GM23248 (cell line): Measurements from ENCODE around the gene ALK. TPM values are rescaled to one million over a fixed set of nuclear protein-coding genes. Genes with fewer than 3 reads are reported as not detected.

Experiments
- DNase-seq: peaks from one replicate; pipeline ENCODE4 v3.0.0-alpha.2; 2015
- H2AFZ ChIP-seq: fragments of 200-600 bp; sonication (generic); 2 replicates; pipeline ENCODE4 v1.6.1; 2016; ENCODE audit warnings: antibody characterized with exemption
- H3F3A ChIP-seq: fragments of 200-600 bp; sonication (generic); 2 replicates; pipeline ENCODE4 v1.6.1; 2016; ENCODE audit warnings: mild to moderate bottlenecking, antibody characterized with exemption, mixed run types; ENCODE audit not compliant: insufficient read depth
- H3K27ac ChIP-seq: fragments of 200-600 bp; sonication (generic); 2 replicates; pipeline ENCODE4 v1.5.1; 2016; ENCODE audit warnings: mild to moderate bottlenecking
- H3K27me3 ChIP-seq: fragments of 200-600 bp; sonication (generic); replicated peaks from 2 replicates; pipeline ENCODE4 v1.6.1; 2016; ENCODE audit warnings: mild to moderate bottlenecking; ENCODE audit not compliant: insufficient read depth
- H3K36me3 ChIP-seq: fragments of 200-600 bp; sonication (generic); 2 replicates; pipeline ENCODE4 v1.6.1; 2016; ENCODE audit warnings: low read depth, mild to moderate bottlenecking
- H3K4me1 ChIP-seq: fragments of 200-600 bp; sonication (generic); 2 replicates; pipeline ENCODE4 v1.6.1; 2016; ENCODE audit warnings: mild to moderate bottlenecking; ENCODE audit not compliant: insufficient read depth
- H3K4me2 ChIP-seq: fragments of 200-600 bp; sonication (generic); one replicate; pipeline ENCODE4 v1.6.1; 2016; ENCODE audit warnings: mild to moderate bottlenecking; ENCODE audit not compliant: unreplicated experiment
- H3K4me3 ChIP-seq: fragments of 200-600 bp; sonication (generic); 2 replicates; pipeline ENCODE4 v1.5.1; 2016; ENCODE audit warnings: mild to moderate bottlenecking
- H3K79me2 ChIP-seq: fragments of 200-600 bp; sonication (generic); 2 replicates; pipeline ENCODE4 v1.6.1; 2016; ENCODE audit warnings: mild to moderate bottlenecking; ENCODE audit not compliant: insufficient read depth
- H3K9ac ChIP-seq: fragments of 200-600 bp; sonication (generic); 2 replicates; pipeline ENCODE4 v1.6.1; 2016; ENCODE audit warnings: mild to moderate bottlenecking
- H3K9me2 ChIP-seq: fragments of 200-600 bp; sonication (generic); 2 replicates; pipeline ENCODE4 v1.6.1; 2016; ENCODE audit warnings: mixed run types, mild to moderate bottlenecking, moderate library complexity; ENCODE audit not compliant: insufficient read depth
- H3K9me3 ChIP-seq: fragments of 200-600 bp; sonication (generic); one replicate; pipeline ENCODE4 v1.6.1; 2017; ENCODE audit warnings: low read depth
- H4K20me1 ChIP-seq: fragments of 200-600 bp; sonication (generic); 2 replicates; pipeline ENCODE4 v1.6.0; 2016; ENCODE audit not compliant: insufficient read depth
- EZH2 ChIP-seq: fragments of 200-600 bp; sonication (generic); IDR thresholded peaks from 2 replicates; pipeline ENCODE4 v1.6.1; 2018; ENCODE audit warnings: antibody characterized with exemption, mild to moderate bottlenecking; ENCODE audit not compliant: insufficient read depth, poor library complexity, severe bottlenecking
- EZH2phosphoT487 ChIP-seq: fragments of 200-600 bp; sonication (generic); IDR thresholded peaks from 2 replicates; pipeline ENCODE4 v1.6.1; 2018; ENCODE audit warnings: antibody characterized with exemption, moderate library complexity, mild to moderate bottlenecking, low read depth; ENCODE audit not compliant: insufficient read depth
- WGBS, 2 experiments: methylation state at CpG; one replicate each; pipeline ENCODE4 v1.1.6; 2015 to 2017; ENCODE audit warnings: low lambda C conversion rate in 2 of 2, low coverage in 1 of 2; ENCODE audit errors: missing lambda C conversion rate in 2 of 2; 5-methylcytosine and 5-hydroxymethylcytosine counted together
- in situ Hi-C: fragments of 300-500 bp; cut with MboI; formaldehyde crosslinking; loops from 2 replicates; pipeline ENCODE4 v1.15.0; 2020
- polyA plus RNA-seq: library from polyadenylated mRNA; unstranded; fragments of >200 nt; fragmentation: Nextera tagmentation; extraction: Ambion mirVana; gene quantifications from 2 replicates; pipeline ENCODE4 v1.2.1, GENCODE V29; 2016
- total RNA-seq: library from RNA; depleted of rRNA; stranded (reverse); fragments of >200 nt; shearing (Covaris generic); gene quantifications from 2 replicates; pipeline ENCODE4 v1.2.3, GENCODE V29; 2014

The ALK gene
- total and polyA plus RNA-seq, 2 experiments from 2014 or later: under 0.01 to 0.05 TPM

GRCh38 chr2:29517413-29517812 lies 404.0 kb downstream of the ALK start:
- no peaks in the 10 kb centered on the region for H3K27me3 ChIP-seq
- H2AFZ ChIP-seq: no peak overlapping the region
- H3K36me3 ChIP-seq: no peaks in the 10 kb centered on the region
- H3K9ac ChIP-seq: no peak overlapping the region
- no peak overlapping the region for H3K4me3 ChIP-seq
- no peaks in the 10 kb centered on the region for H4K20me1 ChIP-seq
- TF ChIP-seq EZH2 (no peak), EZH2phosphoT487 (no peak)
- 73% methylated on average over 2 of the region's 2 CpGs for WGBS, 2 experiments
- H3F3A ChIP-seq: peaks cover 23% of the 10 kb centered on the region
- H3K9me3 ChIP-seq: no peaks in the 10 kb centered on the region
- no peaks in the 10 kb centered on the region for H3K79me2 ChIP-seq
- H3K4me2 ChIP-seq: no peak overlapping the region
- H3K27ac ChIP-seq: no peak overlapping the region
- H3K4me1 ChIP-seq: peaks cover 28% of the 10 kb centered on the region
- in situ Hi-C loops: no loop called here
- H3K9me2 ChIP-seq: no peaks in the 10 kb centered on the region
- DNase-seq: no peak

- in situ Hi-C loops: no loop called here
- no peak overlapping the region for H3K27ac ChIP-seq
- H2AFZ ChIP-seq: no peak overlapping the region
- H3K4me2 ChIP-seq: no peak overlapping the region
- H3K79me2 ChIP-seq: no peaks in the 10 kb centered on the region
- H4K20me1 ChIP-seq: no peaks in the 10 kb centered on the region
- no peak for TF ChIP-seq EZH2
- no peak for TF ChIP-seq EZH2phosphoT487
- H3K36me3 ChIP-seq: no peaks in the 10 kb centered on the region
- no peaks in the 10 kb centered on the region for H3K27me3 ChIP-seq
- WGBS, 2 experiments: 52 to 57% methylated on average over 2 of the region's 2 CpGs
- peaks cover 23% of the 10 kb centered on the region for H3F3A ChIP-seq
- no peaks in the 10 kb centered on the region for H3K9me2 ChIP-seq
- H3K4me1 ChIP-seq: peaks cover 28% of the 10 kb centered on the region
- H3K9me3 ChIP-seq: no peaks in the 10 kb centered on the region
- no peak overlapping the region for H3K4me3 ChIP-seq
- H3K9ac ChIP-seq: no peak overlapping the region
- no peak for DNase-seq
Observed at GRCh38 chr2:29516767-29517166, 404.6 kb downstream of the ALK start.

- Histone ChIP-seq H3K9me2 (no peaks in the 10 kb centered on the region), H4K20me1 (no peaks in the 10 kb centered on the region), H3K27ac (no peak overlapping the region), H2AFZ (no peak overlapping the region), H3K79me2 (no peaks in the 10 kb centered on the region), H3K4me1 (peaks cover 16% of the 10 kb centered on the region), H3F3A (peaks cover 14% of the 10 kb centered on the region), H3K9ac (no peak overlapping the region), H3K36me3 (no peaks in the 10 kb centered on the region), H3K4me3 (no peak overlapping the region), H3K27me3 (no peaks in the 10 kb centered on the region), H3K4me2 (no peak overlapping the region), H3K9me3 (no peaks in the 10 kb centered on the region)
- TF ChIP-seq EZH2phosphoT487: no peak
- no peak for DNase-seq
- in situ Hi-C loops: no loop called here
- WGBS, 2 experiments: 64 to 75% methylated on average over 1 of the region's 1 CpG
Observed at GRCh38 chr2:29509878-29510277, 411.5 kb downstream of the ALK start.

- WGBS, 2 experiments: 94 to 96% methylated on average over 1 of the region's 1 CpG
- peaks cover 14% of the 10 kb centered on the region for H3F3A ChIP-seq
- H3K9me2 ChIP-seq: no peaks in the 10 kb centered on the region
- H3K79me2 ChIP-seq: no peaks in the 10 kb centered on the region
- no peaks in the 10 kb centered on the region for H4K20me1 ChIP-seq
- H3K9ac ChIP-seq: no peak overlapping the region
- H3K9me3 ChIP-seq: no peaks in the 10 kb centered on the region
- H3K4me3 ChIP-seq: no peak overlapping the region
- no peaks in the 10 kb centered on the region for H3K36me3 ChIP-seq
- TF ChIP-seq EZH2 (no peak), EZH2phosphoT487 (no peak)
- peaks cover 16% of the 10 kb centered on the region for H3K4me1 ChIP-seq
- H3K27ac ChIP-seq: no peak overlapping the region
- DNase-seq: peak; percentile 66
- H3K27me3 ChIP-seq: no peaks in the 10 kb centered on the region
- H2AFZ ChIP-seq: no peak overlapping the region
- H3K4me2 ChIP-seq: no peak overlapping the region
- in situ Hi-C loops: no loop called here
Observed at GRCh38 chr2:29509397-29509796, 412.0 kb downstream of the ALK start.

GRCh38 chr2:29504746-29505145 lies 416.6 kb downstream of the ALK start:
- H3K9me3 ChIP-seq: no peaks in the 10 kb centered on the region
- no peaks in the 10 kb centered on the region for H3K9me2 ChIP-seq
- no peak overlapping the region for H3K9ac ChIP-seq
- TF ChIP-seq EZH2 (no peak), EZH2phosphoT487 (no peak)
- H2AFZ ChIP-seq: no peak overlapping the region
- no peaks in the 10 kb centered on the region for H3K79me2 ChIP-seq
- peaks cover 18% of the 10 kb centered on the region for H3K4me1 ChIP-seq
- no peaks in the 10 kb centered on the region; the same call in 1 of the 2 replicates for H3K27me3 ChIP-seq
- H3K27ac ChIP-seq: no peak overlapping the region
- no peaks in the 10 kb centered on the region for H4K20me1 ChIP-seq
- in situ Hi-C loops: no loop called here
- no peak for DNase-seq
- H3K36me3 ChIP-seq: no peaks in the 10 kb centered on the region
- WGBS, 2 experiments: 53 to 62% methylated on average over 3 of the region's 3 CpGs
- H3F3A ChIP-seq: peaks cover 15% of the 10 kb centered on the region
- no peak overlapping the region for H3K4me2 ChIP-seq
- H3K4me3 ChIP-seq: no peak overlapping the region
